IPS DF 6.9 (cell line): Measurements from ENCODE around the gene DYNC2I2.
"Not testable (repeated sequence)": the region's sequence is repeated elsewhere in the genome, so short reads cannot be mapped to it uniquely, and the experiment has no call there.

Experiments
- DNase-seq: peaks from one replicate; pipeline ENCODE4 v3.0.0-alpha.2; 2013; ENCODE audit warnings: low read depth, low spot score
- H3K27ac ChIP-seq: one replicate; pipeline ENCODE4 v1.5.1; 2013; ENCODE audit warnings: low read length, control low read depth
- H3K27me3 ChIP-seq: 2 replicates; pipeline ENCODE4 v1.6.1; 2013; ENCODE audit warnings: mild to moderate bottlenecking, low read length; ENCODE audit not compliant: control insufficient read depth, insufficient read depth
- H3K36me3 ChIP-seq: 2 replicates; pipeline ENCODE4 v1.6.1; 2013; ENCODE audit warnings: low read length; ENCODE audit not compliant: control insufficient read depth, insufficient read depth
- H3K4me1 ChIP-seq: 2 replicates; pipeline ENCODE4 v1.6.1; 2013; ENCODE audit warnings: low read length; ENCODE audit not compliant: control insufficient read depth, insufficient read depth
- H3K4me3 ChIP-seq: 2 replicates; pipeline ENCODE4 v1.5.1; 2013; ENCODE audit warnings: mild to moderate bottlenecking, low read length
- H3K9me3 ChIP-seq: 2 replicates; pipeline ENCODE4 v1.6.1; 2013; ENCODE audit warnings: low read length, inconsistent platforms; ENCODE audit not compliant: control insufficient read depth, insufficient read depth
- WGBS: extraction: QIAGEN DNeasy Blood & Tissue Kit; methylation state at CpG from one replicate; pipeline ENCODE4 v1.1.7; 2013; ENCODE audit warnings: mixed read lengths, missing lambda C conversion rate; ENCODE audit not compliant: insufficient read length, insufficient coverage; 5-methylcytosine and 5-hydroxymethylcytosine counted together

Gene DYNC2I2

DNA sequence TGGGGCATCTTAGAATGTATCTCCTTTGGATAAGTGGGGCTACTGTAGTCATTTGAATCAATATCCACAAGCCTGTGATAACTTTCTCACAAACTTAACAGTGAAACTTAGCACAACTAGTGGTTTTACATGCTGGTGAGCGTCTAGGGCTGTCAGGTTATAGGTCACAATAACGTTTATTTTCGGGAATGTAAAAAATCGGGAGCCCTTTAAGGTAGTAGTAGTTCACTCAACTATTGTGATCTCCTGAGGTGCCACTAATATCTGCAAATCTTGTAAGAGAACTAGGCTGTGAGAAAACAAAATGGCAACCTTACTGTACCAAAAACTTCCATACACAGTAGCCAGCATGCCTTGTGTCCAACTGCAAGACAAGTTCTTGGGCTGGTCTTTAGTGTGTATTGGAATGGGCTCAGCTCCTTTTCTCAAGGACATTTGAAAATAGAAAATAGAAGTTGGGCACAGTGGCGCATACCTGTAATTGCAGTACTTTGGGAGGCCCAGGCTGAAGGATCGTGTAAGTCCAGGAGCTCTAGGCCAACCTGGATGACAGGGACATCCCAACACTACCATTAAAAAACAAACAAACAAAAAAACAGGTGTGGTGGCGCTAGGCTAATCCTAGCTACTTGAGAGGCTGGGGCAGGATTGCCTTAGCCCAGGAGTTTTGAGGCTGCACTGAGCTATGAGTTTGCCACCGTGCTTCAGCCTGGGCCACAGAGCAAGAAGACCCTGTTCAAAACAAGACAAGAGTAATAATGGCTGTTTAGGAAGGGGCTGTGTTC, 40.5 kb upstream of the DYNC2I2 start:
- peaks cover 14% of the 10 kb centered on the region for H3K36me3 ChIP-seq

GRCh38 chr9:128694344-128694743, 37.7 kb upstream of the DYNC2I2 start:
- no CpG with 5 or more reads among the region's 6 CpGs for WGBS
- Histone ChIP-seq H3K4me1 (no peaks in the 10 kb centered on the region), H3K36me3 (peaks cover 22% of the 10 kb centered on the region), H3K27me3 (no peaks in the 10 kb centered on the region), H3K4me3 (no peak overlapping the region), H3K27ac (no peak overlapping the region), H3K9me3 (no peaks in the 10 kb centered on the region)
- DNase-seq = no peak

More for the DNA sequence above, 40.5 kb upstream of the DYNC2I2 start:
- Histone ChIP-seq H3K4me3 (no peak overlapping the region), H3K27ac (no peak overlapping the region), H3K27me3 (no peaks in the 10 kb centered on the region), H3K4me1 (no peaks in the 10 kb centered on the region), H3K9me3 (no peaks in the 10 kb centered on the region)
- no CpG with 5 or more reads among the region's 8 CpGs for WGBS
- no peak for DNase-seq

DNA sequence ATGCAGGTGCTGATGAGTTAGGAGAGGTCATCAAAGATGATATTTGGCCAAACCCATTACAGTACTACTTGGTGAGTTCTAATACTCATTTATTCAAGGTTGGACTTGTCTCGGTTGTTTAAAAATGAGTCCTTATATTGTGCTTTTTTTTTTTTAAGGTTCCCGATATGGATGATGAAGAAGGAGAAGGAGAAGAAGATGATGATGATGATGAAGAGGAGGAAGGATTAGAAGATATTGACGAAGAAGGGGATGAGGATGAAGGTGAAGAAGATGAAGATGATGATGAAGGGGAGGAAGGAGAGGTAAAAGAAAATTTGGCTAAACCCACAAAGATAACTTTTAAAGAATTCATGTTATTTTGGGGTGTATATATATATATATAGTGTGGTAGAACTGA, 37.1 kb upstream of the DYNC2I2 start:
- H3K27ac ChIP-seq, DNase-seq, H3K27me3 ChIP-seq, H3K4me3 ChIP-seq, H3K4me1 ChIP-seq, H3K9me3 ChIP-seq: not testable (repeated sequence)
- H3K36me3 ChIP-seq = peaks cover 22% of the 10 kb centered on the region
- WGBS = 100% methylated on average over 2 of the region's 3 CpGs

GRCh38 chr9:128690684-128691034, 34.0 kb upstream of the DYNC2I2 start:
- DNase-seq = no peak
- Histone ChIP-seq H3K4me3 (peak overlapping the region; percentile 44), H3K4me1 (0 out of 2 replicates have a peak, but pooled peaks cover 3% of the 10 kb centered on the region), H3K9me3 (no peaks in the 10 kb centered on the region), H3K27ac (no peak overlapping the region), H3K36me3 (peaks cover 19% of the 10 kb centered on the region), H3K27me3 (no peaks in the 10 kb centered on the region)
- no CpG with 5 or more reads among the region's 5 CpGs for WGBS

DNA sequence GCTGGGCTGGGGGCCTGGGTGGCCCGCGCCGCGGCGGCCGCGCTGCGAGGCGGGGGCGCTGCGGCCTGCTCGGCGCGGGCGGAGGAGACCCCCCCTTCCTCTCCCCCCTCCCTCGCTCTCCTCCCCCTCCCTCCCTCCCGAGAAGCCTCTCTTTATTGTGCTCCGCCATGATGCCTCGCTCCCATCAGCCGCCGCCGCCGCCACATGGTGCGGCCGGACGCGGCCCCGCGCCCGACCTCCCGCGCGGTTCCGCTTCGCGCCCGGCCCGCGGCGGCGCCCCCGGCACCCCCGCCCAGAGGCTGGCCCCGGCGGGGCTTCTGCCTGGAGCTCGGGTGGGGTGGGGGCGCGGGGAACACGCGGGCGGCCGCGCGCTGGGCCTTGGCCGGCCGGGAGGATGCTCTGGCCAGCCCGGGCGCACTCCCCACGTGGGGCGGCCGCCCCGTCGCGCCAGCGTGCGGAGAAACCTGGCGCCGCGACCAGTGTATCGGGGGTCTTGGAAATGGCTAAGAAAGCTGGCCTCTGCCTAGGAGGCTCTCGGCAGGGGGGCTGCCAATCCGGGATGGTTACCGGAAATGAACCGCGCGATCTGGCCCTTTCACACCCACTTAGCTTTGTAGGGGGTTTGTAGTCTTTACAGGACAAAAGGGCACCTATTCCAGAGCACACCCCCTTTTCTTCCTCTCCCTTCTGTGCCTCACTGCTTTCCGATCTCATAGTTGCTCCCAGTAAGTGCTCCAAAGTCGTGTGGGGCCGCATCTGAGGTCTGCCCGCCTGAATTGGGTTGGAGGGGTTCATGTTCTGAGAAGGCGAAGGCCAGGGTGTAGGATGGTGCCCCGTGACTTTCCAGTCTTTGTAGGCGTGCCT, 33.4 kb upstream of the DYNC2I2 start:
- no peaks in the 10 kb centered on the region for H3K27me3 ChIP-seq
- H3K4me1 ChIP-seq = 0 out of 2 replicates have a peak, but pooled peaks cover 4% of the 10 kb centered on the region
- no peak for DNase-seq
- H3K27ac ChIP-seq = no peak overlapping the region
- peak overlapping the region; percentile 44 for H3K4me3 ChIP-seq
- H3K9me3 ChIP-seq = no peaks in the 10 kb centered on the region
- WGBS = no CpG with 5 or more reads among the region's 83 CpGs
- peaks cover 19% of the 10 kb centered on the region for H3K36me3 ChIP-seq

GRCh38 chr9:128689293-128689774, 32.7 kb upstream of the DYNC2I2 start:
- no peaks in the 10 kb centered on the region for H3K9me3 ChIP-seq
- DNase-seq = no peak
- H3K4me1 ChIP-seq = 0 out of 2 replicates have a peak, but pooled peaks cover 4% of the 10 kb centered on the region
- H3K27ac ChIP-seq = no peak overlapping the region
- peak overlapping the region; percentile 44 for H3K4me3 ChIP-seq
- no CpG with 5 or more reads among the region's 80 CpGs for WGBS
- H3K27me3 ChIP-seq = no peaks in the 10 kb centered on the region
- peaks cover 20% of the 10 kb centered on the region for H3K36me3 ChIP-seq

DNA sequence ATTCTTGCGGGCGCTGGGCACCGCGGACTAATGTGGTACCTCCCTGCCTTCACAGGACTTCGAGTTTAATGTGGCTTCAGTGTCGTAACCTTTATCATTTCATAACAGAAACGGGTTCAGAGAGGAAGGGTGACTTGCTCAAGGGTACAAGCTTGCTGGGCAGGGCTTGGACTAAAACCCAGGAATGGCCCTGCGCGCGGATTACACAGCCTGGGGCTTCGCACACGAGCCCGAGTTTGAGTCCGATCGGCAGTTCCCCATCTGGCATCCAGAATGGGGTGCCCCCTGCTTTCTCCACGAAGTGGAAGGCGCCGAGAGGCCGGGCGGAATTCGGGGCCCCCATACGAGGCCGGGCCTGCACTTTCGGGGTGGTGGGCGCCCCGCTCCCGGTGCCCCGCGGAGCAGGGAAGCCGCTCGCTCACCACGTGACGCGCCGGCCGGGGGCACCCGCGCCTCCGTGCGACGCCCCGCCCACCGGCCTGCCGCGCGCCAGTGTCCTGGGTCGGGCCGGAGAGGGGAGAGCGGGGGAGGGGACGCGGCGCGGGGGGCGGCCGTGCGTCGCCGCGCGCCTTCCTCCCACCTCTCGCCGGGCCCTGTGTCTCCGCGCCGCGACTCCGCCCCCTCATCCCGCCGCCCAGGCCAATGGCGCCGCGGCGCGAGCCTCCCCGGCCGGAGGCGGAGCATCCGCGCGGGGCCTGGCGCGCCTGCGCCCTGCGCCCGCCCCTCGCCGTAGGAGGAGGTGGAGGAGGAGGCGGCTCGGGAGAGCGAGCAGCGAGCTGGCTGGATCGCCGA, 32.0 kb upstream of the DYNC2I2 start, which contains the start of gene SET:
Gene SET, plus strand, starts transcription at position 722 of the 792 bp plus-strand sequence. CDS start 361 bp downstream, outside the sequence.
- Histone ChIP-seq H3K36me3 (peaks cover 17% of the 10 kb centered on the region), H3K4me1 (0 out of 2 replicates have a peak, but pooled peaks cover 4% of the 10 kb centered on the region), H3K9me3 (no peaks in the 10 kb centered on the region), H3K27me3 (no peaks in the 10 kb centered on the region), H3K27ac (peak within 1 kb of the TSS; percentile 8), H3K4me3 (peak within 1 kb of the TSS; percentile 44)
- DNase-seq = peak; percentile 71
- WGBS = no CpG with 5 or more reads among the region's 93 CpGs

DNA sequence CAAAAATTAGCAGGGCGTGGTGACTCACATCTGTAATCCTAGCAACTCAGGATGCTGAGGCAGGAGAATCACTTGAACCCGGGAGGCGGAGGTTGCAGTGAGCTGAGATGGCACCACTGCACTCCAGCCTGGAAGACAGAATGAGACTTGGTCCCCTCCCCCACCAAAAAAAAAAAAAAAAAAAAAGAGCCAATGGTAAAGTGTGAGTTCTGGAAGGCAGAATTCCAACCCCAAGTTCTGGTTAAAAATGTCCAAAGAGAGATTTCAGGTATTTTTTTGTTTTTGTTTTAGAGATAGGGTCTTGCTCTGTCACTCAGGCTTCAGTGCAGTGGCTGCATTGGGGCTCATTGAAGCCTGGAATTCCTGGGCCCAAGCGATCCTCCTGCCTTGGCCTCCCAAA, 30.8 kb upstream of the DYNC2I2 start:
- H3K9me3 ChIP-seq = no peaks in the 10 kb centered on the region
- no peak overlapping the region for H3K27ac ChIP-seq
- WGBS = no CpG with 5 or more reads among the region's 4 CpGs
- H3K36me3 ChIP-seq = peaks cover 13% of the 10 kb centered on the region
- H3K27me3 ChIP-seq = no peaks in the 10 kb centered on the region
- H3K4me3 ChIP-seq = no peak overlapping the region
- H3K4me1 ChIP-seq = 0 out of 2 replicates have a peak, but pooled peaks cover 4% of the 10 kb centered on the region
- no peak for DNase-seq

- H3K9me3 ChIP-seq = no peaks in the 10 kb centered on the region
- H3K36me3 ChIP-seq = peaks cover 4% of the 10 kb centered on the region; the same call in 1 of the 2 replicates
- H3K4me3 ChIP-seq = peak overlapping the region; percentile 90; the same call in 1 of the 2 replicates
- no CpG with 5 or more reads among the region's 17 CpGs for WGBS
- H3K4me1 ChIP-seq = 0 out of 2 replicates have a peak, but pooled peaks cover 4% of the 10 kb centered on the region
- no peak overlapping the region for H3K27ac ChIP-seq
- no peak for DNase-seq
- no peaks in the 10 kb centered on the region for H3K27me3 ChIP-seq
Observed at GRCh38 chr9:128685636-128686489, 29.2 kb upstream of the DYNC2I2 start.
